Ectodermal cell (in vitro differentiated cells): ENCODE data around the gene CSHL1.
"Not testable (repeated sequence)": the region's sequence is repeated elsewhere in the genome, so short reads cannot be mapped to it uniquely, and the experiment has no call there.

Source experiments
- H3K27ac ChIP-seq: 2 replicates; pipeline ENCODE4 v1.7.0; 2013; ENCODE audit warnings: mild to moderate bottlenecking, low read depth, low read length; ENCODE audit not compliant: insufficient read depth, poor library complexity, severe bottlenecking
- H3K27me3 ChIP-seq: 2 replicates; pipeline ENCODE4 v1.7.0; 2013; ENCODE audit warnings: mild to moderate bottlenecking, low read length; ENCODE audit not compliant: insufficient read depth, control insufficient read depth, poor library complexity, severe bottlenecking
- H3K36me3 ChIP-seq: one replicate; pipeline ENCODE4 v1.7.0; 2013; ENCODE audit warnings: low read length; ENCODE audit not compliant: control insufficient read depth, insufficient read depth
- H3K4me1 ChIP-seq: one replicate; pipeline ENCODE4 v1.7.0; 2013; ENCODE audit warnings: low read length; ENCODE audit not compliant: control insufficient read depth, insufficient read depth
- H3K4me3 ChIP-seq: 2 replicates; pipeline ENCODE4 v1.7.0; 2013; ENCODE audit warnings: low read depth, low read length, control low read depth; ENCODE audit not compliant: insufficient read depth
- H3K9me3 ChIP-seq: 2 replicates; pipeline ENCODE4 v1.7.0; 2013; ENCODE audit warnings: mild to moderate bottlenecking, low read length, moderate library complexity; ENCODE audit not compliant: control insufficient read depth
- WGBS, 2 experiments: methylation state at CpG; one replicate each; pipeline ENCODE4 v1.1.7; 2013; ENCODE audit warnings: missing lambda C conversion rate in 2 of 2; 5-methylcytosine and 5-hydroxymethylcytosine counted together

CSHL1 gene

GRCh38 chr17:63907161-63907778 is 3.8 kb downstream of the CSHL1 start:
- H3K4me3 ChIP-seq, H3K27me3 ChIP-seq, H3K9me3 ChIP-seq, H3K4me1 ChIP-seq, H3K27ac ChIP-seq, H3K36me3 ChIP-seq: not testable (repeated sequence)
- WGBS, 2 experiments: 77 to 90% methylated on average over 6 to 9 of the region's 12 CpGs

- WGBS, 2 experiments: 88 to 90% methylated on average over 8 of the region's 8 CpGs
- H3K4me1 ChIP-seq, H3K36me3 ChIP-seq, H3K9me3 ChIP-seq, H3K27ac ChIP-seq, H3K27me3 ChIP-seq, H3K4me3 ChIP-seq: not testable (repeated sequence)
Measured at GRCh38 chr17:63904796-63905195, 6.3 kb downstream of the CSHL1 start.

GRCh38 chr17:63903787-63904201 is 7.3 kb downstream of the CSHL1 start:
- not testable (repeated sequence) for H3K27me3 ChIP-seq, H3K9me3 ChIP-seq, H3K36me3 ChIP-seq, H3K4me1 ChIP-seq, H3K4me3 ChIP-seq, H3K27ac ChIP-seq
- 54 to 56% methylated on average over 5 of the region's 5 CpGs for WGBS, 2 experiments

DNA sequence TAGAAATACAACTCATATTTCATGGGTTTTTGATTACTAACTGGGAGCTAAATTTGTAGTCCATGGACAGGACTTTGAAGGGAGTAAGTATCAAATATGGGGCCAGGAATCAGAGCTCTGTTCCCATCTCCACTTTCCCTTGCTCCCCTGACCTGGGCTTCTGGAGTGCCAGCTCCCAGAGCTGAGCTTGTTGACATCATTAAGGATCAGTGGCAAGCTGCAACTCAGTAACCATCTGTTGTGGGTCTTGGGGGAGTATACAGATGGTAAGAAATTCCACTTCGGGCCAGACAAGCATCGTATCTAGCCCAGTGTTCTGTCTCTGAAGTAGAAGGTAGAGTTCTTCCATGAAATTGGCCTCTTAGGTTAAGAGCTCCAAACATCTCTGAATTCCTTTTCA is 9.1 kb downstream of the CSHL1 start:
- not testable (repeated sequence) for H3K27me3 ChIP-seq, H3K4me3 ChIP-seq, H3K36me3 ChIP-seq, H3K9me3 ChIP-seq, H3K4me1 ChIP-seq, H3K27ac ChIP-seq
- WGBS, 2 experiments: 92% methylated on average over 2 of the region's 2 CpGs

DNA sequence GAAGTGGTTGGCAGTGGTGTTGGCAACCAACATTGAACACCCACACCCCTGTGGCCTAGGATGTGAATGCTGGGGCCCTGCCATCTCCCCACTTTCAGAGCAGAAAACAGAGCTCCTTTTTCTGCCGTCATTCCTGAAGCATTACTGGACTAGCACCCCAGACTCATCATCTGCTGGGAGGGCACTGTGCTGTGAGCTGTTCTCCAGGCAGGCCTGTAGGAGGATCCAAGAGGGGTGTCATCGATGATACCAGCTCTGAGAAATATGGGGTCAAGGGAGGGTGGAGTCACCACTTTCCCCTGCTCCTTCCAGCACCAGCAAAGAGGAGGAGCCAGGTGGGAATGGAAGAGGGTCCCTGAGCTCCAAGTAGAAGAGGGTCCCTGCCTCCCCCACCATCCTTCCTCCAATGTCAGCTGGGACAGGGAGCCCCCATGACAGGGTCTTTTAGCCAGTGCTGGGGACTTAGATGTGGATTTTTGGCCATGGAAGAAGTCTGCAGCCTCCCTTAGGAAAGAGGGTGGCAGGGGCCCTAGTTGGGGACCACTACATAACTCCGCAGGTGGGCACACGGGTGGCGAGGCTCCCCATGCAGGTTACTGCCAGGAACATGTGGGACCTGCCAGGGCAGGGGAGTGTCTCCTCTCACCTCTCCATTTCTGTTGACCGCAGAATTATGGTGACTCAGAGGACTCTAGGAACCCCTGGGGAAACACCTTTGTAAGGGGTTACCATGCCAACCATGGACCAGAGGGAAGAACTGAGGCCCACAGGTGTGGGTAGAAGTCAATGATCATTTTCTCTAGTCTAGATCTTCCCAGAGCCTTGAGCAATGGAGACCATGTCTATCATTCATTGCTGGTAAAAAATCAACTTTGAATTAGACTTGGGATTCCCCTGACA is 11.9 kb downstream of the CSHL1 start:
- WGBS, 2 experiments: 91 to 94% methylated on average over 6 of the region's 6 CpGs
- H3K4me3 ChIP-seq, H3K27me3 ChIP-seq, H3K9me3 ChIP-seq, H3K36me3 ChIP-seq, H3K27ac ChIP-seq, H3K4me1 ChIP-seq: not testable (repeated sequence)

DNA sequence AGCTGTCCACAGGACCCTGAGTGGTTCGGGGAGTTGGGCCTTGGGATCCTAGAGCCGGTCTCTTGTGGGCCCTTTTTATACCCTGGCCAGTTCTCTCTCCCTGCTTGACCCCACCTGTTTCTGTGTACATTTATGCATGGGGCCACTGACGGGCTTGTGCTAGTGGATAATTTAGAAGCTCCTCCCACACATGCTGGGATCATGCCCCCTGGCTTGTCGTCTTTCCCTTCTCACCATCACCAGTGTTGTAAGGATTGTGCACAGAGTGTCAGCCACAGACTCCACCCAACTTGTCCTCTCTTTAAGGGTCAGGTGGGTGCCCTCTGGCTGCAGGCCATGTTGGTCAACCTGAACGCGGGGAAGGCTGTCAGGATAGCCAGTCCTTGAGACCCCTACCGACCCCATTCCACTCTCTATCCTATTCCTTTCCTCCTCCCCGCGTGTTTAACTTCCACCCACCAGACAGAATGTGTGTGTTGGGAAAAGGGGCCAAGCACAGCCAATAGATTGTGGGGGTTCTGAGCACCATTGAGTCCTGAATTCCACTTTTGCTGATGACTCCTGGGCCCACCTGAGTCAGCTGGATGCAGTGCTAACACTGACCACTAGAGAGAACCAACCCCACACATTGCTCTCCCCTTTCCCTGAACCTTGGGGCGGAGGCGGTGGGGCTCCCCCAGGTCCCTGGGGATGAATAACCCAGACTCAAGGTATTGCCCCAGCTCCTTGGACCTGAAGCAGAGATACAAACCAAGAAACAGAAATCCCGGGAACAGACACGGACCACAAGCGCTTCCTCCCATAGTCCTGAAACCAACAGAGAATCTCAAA is 14.3 kb downstream of the CSHL1 start, which contains the start of gene CSH1:
Gene CSH1 (minus strand): TSS at position 51 of the 831 bp plus-strand sequence. CDS start 63 bp downstream, outside the sequence.
- H3K27me3 ChIP-seq, H3K27ac ChIP-seq, H3K4me3 ChIP-seq, H3K4me1 ChIP-seq, H3K36me3 ChIP-seq, H3K9me3 ChIP-seq: not testable (repeated sequence)
- WGBS, 2 experiments: 95 to 97% methylated on average over 3 to 9 of the region's 14 CpGs

DNA sequence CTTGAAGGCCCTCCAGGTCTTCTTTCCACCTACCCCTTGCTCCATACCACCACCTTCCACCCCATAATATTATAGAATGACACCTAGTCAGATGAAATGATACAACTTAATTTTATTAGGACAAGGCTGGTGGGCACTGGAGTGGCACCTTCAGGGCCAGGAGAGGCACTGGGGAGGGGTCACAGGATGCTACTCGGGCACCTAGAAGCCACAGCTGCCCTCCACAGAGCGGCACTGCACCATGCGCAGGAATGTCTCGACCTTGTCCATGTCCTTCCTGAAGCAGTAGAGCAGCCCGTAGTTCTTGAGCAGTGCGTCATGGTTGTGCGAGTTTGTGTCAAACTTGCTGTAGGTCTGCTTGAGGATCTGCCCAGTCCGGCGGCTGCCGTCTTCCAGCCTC is 16.2 kb downstream of the CSHL1 start:
- not testable (repeated sequence) for H3K4me1 ChIP-seq, H3K9me3 ChIP-seq, H3K27ac ChIP-seq, H3K27me3 ChIP-seq, H3K4me3 ChIP-seq, H3K36me3 ChIP-seq
- WGBS, 2 experiments: 88 to 98% methylated on average over 3 to 8 of the region's 10 CpGs

DNA sequence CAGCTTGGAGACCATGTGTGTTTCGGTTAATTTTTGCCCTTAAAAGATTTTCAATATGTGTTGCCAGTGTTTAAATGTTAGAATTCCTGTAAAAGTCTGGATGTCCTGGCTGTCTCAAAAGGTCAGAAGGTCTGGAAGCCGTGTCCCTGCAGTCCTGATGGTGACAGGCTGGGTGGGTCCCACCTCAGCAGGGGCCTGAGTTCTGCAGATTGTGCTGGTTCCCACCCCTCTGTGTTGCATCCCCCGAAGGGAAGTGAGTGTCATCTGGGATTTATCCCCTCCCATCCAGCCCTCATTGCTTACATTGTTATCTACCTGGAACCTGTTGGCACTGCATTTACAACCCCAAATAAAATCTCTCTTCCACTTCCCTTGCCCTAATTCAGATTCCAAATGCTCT is 17.0 kb downstream of the CSHL1 start:
- not testable (repeated sequence) for H3K4me1 ChIP-seq, H3K36me3 ChIP-seq, H3K27ac ChIP-seq, H3K4me3 ChIP-seq, H3K27me3 ChIP-seq, H3K9me3 ChIP-seq
- WGBS, 2 experiments: 78 to 79% methylated on average over 3 of the region's 3 CpGs

- not testable (repeated sequence) for H3K4me3 ChIP-seq, H3K27ac ChIP-seq, H3K9me3 ChIP-seq, H3K4me1 ChIP-seq, H3K36me3 ChIP-seq, H3K27me3 ChIP-seq
- 80 to 87% methylated on average over 7 of the region's 11 CpGs for WGBS, 2 experiments
Measured at GRCh38 chr17:63892316-63893037, 18.6 kb downstream of the CSHL1 start.
